Measurements from ENCODE around the gene GOLGA7B.

GOLGA7B gene

GRCh38 chr10:97920865-97921264 lies 71.2 kb downstream of the GOLGA7B start:
- no peaks in the 10 kb centered on the region for H3K4me1 ChIP-seq
- H3K4me3 ChIP-seq (ENCODE audit: low read depth, low read length), result no peak overlapping the region
- no peak for TF ChIP-seq CTCF (IDR thresholded peaks at IDR 0.05; ENCODE audit: low read depth, low read length)
- H3K9me3 ChIP-seq, result no peaks in the 10 kb centered on the region
- no peaks in the 10 kb centered on the region for H3K36me3 ChIP-seq
- no peaks in the 10 kb centered on the region for H3K27me3 ChIP-seq
- no peak for DNase-seq
